Fibroblast of peridontal ligament (primary cell): ENCODE measurements around the gene SLC22A5.
"Not testable (repeated sequence)": the region's sequence is repeated elsewhere in the genome, so short reads cannot be mapped to it uniquely, and the experiment has no call there.

Source experiments
- DNase-seq: peaks from one replicate; pipeline ENCODE4 v3.0.0-alpha.2; 2010; ENCODE audit errors: extremely low read depth

Gene SLC22A5

GRCh38 chr5:132411304-132412013, 41.9 kb downstream of the SLC22A5 start:
- DNase-seq, result no peak

- no peak for DNase-seq
Observed at GRCh38 chr5:132413567-132413966, 44.1 kb downstream of the SLC22A5 start.

- DNase-seq, result peak; percentile 89
Observed at GRCh38 chr5:132414634-132415378, 45.3 kb downstream of the SLC22A5 start.

- not testable (repeated sequence) for DNase-seq
Observed at GRCh38 chr5:132415516-132415915, 46.0 kb downstream of the SLC22A5 start.

GRCh38 chr5:132416306-132417009, 46.9 kb downstream of the SLC22A5 start:
- DNase-seq, result no peak

- no peak for DNase-seq
Observed at GRCh38 chr5:132417010-132417439, 47.5 kb downstream of the SLC22A5 start.

GRCh38 chr5:132417461-132417860, 48.0 kb downstream of the SLC22A5 start:
- no peak for DNase-seq

- no peak for DNase-seq
Observed at GRCh38 chr5:132417889-132418485, 48.5 kb downstream of the SLC22A5 start.

GRCh38 chr5:132418881-132419280, 49.4 kb downstream of the SLC22A5 start:
- peak; percentile 71 for DNase-seq

GRCh38 chr5:132419502-132420468, 50.3 kb downstream of the SLC22A5 start:
- peak; percentile 73 for DNase-seq

- no peak for DNase-seq
Observed at GRCh38 chr5:132420706-132421272, 51.3 kb downstream of the SLC22A5 start.

GRCh38 chr5:132421462-132421861, 52.0 kb downstream of the SLC22A5 start:
- DNase-seq, result no peak

- DNase-seq, result no peak
Observed at GRCh38 chr5:132422720-132423437, 53.4 kb downstream of the SLC22A5 start.

GRCh38 chr5:132423438-132423898, 54.0 kb downstream of the SLC22A5 start:
- DNase-seq, result no peak

- DNase-seq, result no peak
Observed at GRCh38 chr5:132424167-132424880, 54.8 kb downstream of the SLC22A5 start.

GRCh38 chr5:132425009-132425937, 55.8 kb downstream of the SLC22A5 start:
- peak; percentile 85 for DNase-seq

GRCh38 chr5:132425975-132426524, 56.5 kb downstream of the SLC22A5 start:
- DNase-seq, result no peak
